ENCODE measurements around the gene PHLDB3. TPM values are rescaled to one million over a fixed set of nuclear protein-coding genes. Genes with fewer than 3 reads are reported as not detected.

The PHLDB3 gene
- total RNA-seq, 1 experiment from 2014 or later: 36.7 TPM

DNA sequence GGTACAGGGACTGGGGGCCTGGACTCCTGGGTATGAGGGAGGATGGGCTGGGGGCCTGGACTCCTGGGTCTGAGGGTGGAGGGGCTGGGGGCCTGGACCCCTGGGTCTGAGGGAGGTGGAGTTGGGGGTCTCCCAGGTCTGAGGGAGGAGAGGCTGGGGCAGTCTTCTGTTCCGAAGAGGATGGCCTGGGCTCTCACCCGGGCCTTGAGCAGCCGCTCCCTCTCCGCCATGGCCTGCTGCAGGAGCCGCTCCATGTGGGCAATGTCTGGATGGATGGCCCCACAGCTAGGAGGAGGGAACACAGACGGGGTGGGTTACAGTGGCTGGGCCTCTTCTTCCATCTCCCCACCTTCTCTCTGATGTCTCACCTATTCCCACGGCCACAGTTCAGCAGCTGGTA is 18.1 kb downstream of the PHLDB3 start:
- Histone ChIP-seq H3K27me3 (ENCODE audit: insufficient read depth, low read depth) (no peaks in the 10 kb centered on the region), H4K20me1 (ENCODE audit: insufficient read depth) (no peaks in the 10 kb centered on the region), H3K9me3 (ENCODE audit: insufficient read depth, low read depth) (no peaks in the 10 kb centered on the region), H3K36me3 (ENCODE audit: low read depth) (no peaks in the 10 kb centered on the region), H3K4me1 (replicated peaks; ENCODE audit: insufficient read depth) (no peaks in the 10 kb centered on the region), H3K4me3 (no peak overlapping the region), H3K27ac (no peak overlapping the region), H3K79me2 (ENCODE audit: low read depth) (no peaks in the 10 kb centered on the region), H3K4me2 (no peak overlapping the region), H3F3A (ENCODE audit: insufficient read depth, low read depth) (peaks cover 4% of the 10 kb centered on the region; the same call in 1 of the 2 replicates), H2AFZ (no peak overlapping the region), H3K9me2 (ENCODE audit: insufficient read depth) (no peaks in the 10 kb centered on the region)
- no TSS peak for BruUV-seq (replicated peaks)
- TF ChIP-seq, protein P1, sequence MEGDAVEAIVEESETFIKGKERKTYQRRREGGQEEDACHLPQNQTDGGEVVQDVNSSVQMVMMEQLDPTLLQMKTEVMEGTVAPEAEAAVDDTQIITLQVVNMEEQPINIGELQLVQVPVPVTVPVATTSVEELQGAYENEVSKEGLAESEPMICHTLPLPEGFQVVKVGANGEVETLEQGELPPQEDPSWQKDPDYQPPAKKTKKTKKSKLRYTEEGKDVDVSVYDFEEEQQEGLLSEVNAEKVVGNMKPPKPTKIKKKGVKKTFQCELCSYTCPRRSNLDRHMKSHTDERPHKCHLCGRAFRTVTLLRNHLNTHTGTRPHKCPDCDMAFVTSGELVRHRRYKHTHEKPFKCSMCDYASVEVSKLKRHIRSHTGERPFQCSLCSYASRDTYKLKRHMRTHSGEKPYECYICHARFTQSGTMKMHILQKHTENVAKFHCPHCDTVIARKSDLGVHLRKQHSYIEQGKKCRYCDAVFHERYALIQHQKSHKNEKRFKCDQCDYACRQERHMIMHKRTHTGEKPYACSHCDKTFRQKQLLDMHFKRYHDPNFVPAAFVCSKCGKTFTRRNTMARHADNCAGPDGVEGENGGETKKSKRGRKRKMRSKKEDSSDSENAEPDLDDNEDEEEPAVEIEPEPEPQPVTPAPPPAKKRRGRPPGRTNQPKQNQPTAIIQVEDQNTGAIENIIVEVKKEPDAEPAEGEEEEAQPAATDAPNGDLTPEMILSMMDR (conservative IDR thresholded peaks at IDR 0.05): no peak
- TF ChIP-seq EZH2 (IDR thresholded peaks at IDR 0.05; ENCODE audit: low read depth): no peak
- intact Hi-C loops (cut with micrococcal nuclease; ENCODE audit: unreplicated experiment): no loop called here
- DNase-seq: no peak
- ChIA-PET CTCF (no interaction called here), POLR2A (ENCODE audit: unreplicated experiment) (no interaction called here)

DNA sequence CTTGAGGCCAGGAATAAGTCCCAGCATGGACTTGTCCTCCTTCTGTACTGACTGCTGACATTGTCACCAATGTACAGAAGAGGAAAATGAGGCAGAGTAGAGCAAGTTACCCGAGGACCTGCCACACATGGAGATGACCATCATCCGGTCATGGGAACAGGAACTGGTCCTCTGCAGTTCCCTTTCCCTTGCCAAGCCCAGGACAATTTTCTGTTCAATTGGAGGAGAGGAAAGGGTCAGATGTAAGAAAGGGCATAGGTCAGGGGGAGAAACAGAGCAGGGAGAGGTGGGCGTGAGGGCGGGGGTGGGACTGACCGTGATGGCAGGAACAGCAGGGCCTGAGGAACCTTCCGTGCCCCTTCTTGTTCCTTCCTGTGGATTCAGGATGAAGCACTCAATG is 18.6 kb downstream of the PHLDB3 start:
- H3K27ac ChIP-seq: no peak overlapping the region
- CTCF ChIA-PET: no interaction called here
- no peak overlapping the region for H2AFZ ChIP-seq
- TF ChIP-seq EZH2 (IDR thresholded peaks at IDR 0.05; ENCODE audit: low read depth): no peak
- TF ChIP-seq, protein P1 (conservative IDR thresholded peaks at IDR 0.05): no peak
- no peak for DNase-seq
- H3K4me2 ChIP-seq: no peak overlapping the region
- peaks cover 4% of the 10 kb centered on the region; the same call in 1 of the 2 replicates for H3F3A ChIP-seq (ENCODE audit: insufficient read depth, low read depth)
- H3K36me3 ChIP-seq (ENCODE audit: low read depth): no peaks in the 10 kb centered on the region
- no peak overlapping the region for H3K4me3 ChIP-seq
- no peaks in the 10 kb centered on the region for H3K9me2 ChIP-seq (ENCODE audit: insufficient read depth)
- intact Hi-C loops (cut with micrococcal nuclease; ENCODE audit: unreplicated experiment): no loop called here
- no TSS peak for BruUV-seq (replicated peaks)
- no peaks in the 10 kb centered on the region for H3K9me3 ChIP-seq (ENCODE audit: insufficient read depth, low read depth)
- H4K20me1 ChIP-seq (ENCODE audit: insufficient read depth): no peaks in the 10 kb centered on the region
- no peaks in the 10 kb centered on the region for H3K4me1 ChIP-seq (replicated peaks; ENCODE audit: insufficient read depth)
- POLR2A ChIA-PET (ENCODE audit: unreplicated experiment): no interaction called here
- no peaks in the 10 kb centered on the region for H3K79me2 ChIP-seq (ENCODE audit: low read depth)
- H3K27me3 ChIP-seq (ENCODE audit: insufficient read depth, low read depth): no peaks in the 10 kb centered on the region

DNA sequence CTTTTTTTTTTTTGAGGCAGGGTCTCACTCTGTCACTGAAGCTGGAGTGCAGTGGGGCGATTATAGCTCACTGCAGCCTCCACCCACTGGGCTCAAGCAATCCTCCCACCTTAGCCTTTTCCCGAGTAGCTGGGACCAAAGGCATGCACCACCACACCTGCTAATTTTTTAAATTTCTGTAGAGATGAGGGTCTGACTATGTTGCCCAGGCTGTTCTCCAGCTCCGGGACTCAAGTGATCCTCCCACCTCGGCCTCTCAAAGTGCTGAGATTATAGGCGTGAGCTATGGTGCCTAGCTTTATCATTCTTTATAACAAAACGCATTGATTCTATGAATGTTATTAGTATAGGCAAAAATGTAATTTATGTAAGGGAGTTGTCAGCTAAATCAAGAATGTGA is 21.3 kb downstream of the PHLDB3 start:
- no peak overlapping the region for H3K4me3 ChIP-seq
- H3K9me2 ChIP-seq (ENCODE audit: insufficient read depth): no peaks in the 10 kb centered on the region
- ChIA-PET CTCF (no interaction called here), POLR2A (ENCODE audit: unreplicated experiment) (no interaction called here)
- BruUV-seq (replicated peaks): no TSS peak
- TF ChIP-seq EZH2 (IDR thresholded peaks at IDR 0.05; ENCODE audit: low read depth): no peak
- TF ChIP-seq, protein P1 (conservative IDR thresholded peaks at IDR 0.05): no peak
- H3K9me3 ChIP-seq (ENCODE audit: insufficient read depth, low read depth): no peaks in the 10 kb centered on the region
- H3K36me3 ChIP-seq (ENCODE audit: low read depth): no peaks in the 10 kb centered on the region
- DNase-seq: no peak
- H3K4me1 ChIP-seq (replicated peaks; ENCODE audit: insufficient read depth): no peaks in the 10 kb centered on the region
- intact Hi-C loops (cut with micrococcal nuclease; ENCODE audit: unreplicated experiment): no loop called here
- no peak overlapping the region for H3K4me2 ChIP-seq
- peaks cover 4% of the 10 kb centered on the region for H3F3A ChIP-seq (ENCODE audit: insufficient read depth, low read depth)
- H3K27me3 ChIP-seq (ENCODE audit: insufficient read depth, low read depth): no peaks in the 10 kb centered on the region
- no peak overlapping the region for H3K27ac ChIP-seq
- no peaks in the 10 kb centered on the region for H4K20me1 ChIP-seq (ENCODE audit: insufficient read depth)
- no peak overlapping the region for H2AFZ ChIP-seq
- no peaks in the 10 kb centered on the region for H3K79me2 ChIP-seq (ENCODE audit: low read depth)
